ENCODE measurements around the gene GRIK3. TPM values are rescaled to one million over a fixed set of nuclear protein-coding genes. Genes with fewer than 3 reads are reported as not detected.
A peak's percentile ranks its signal among the peaks of the same experiment; 100 is the strongest.

The GRIK3 gene
- total RNA-seq, 1 experiment from 2014 or later: 0.17 TPM

DNA sequence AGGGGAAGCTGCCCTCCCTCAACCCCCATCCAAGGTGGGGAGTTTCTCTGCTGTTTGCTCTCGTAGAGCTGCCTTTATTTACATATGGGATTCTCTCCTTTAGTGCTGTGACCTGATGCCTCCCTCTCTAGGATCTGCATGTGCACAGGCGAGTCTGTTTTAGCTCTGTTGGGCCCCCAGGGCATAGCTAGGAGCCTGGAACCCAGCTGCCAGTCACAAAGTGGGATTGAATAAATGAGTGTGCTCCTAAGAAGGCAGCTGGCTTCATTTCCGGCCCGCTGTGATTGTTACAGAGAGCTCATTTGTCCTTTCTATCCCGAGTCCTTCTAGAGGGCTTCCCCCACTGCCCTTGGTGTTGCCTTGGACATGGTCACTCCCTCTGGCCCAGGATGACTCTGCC is 176.6 kb downstream of the GRIK3 start:
- no peak for DNase-seq (ENCODE audit: low read depth)

DNA sequence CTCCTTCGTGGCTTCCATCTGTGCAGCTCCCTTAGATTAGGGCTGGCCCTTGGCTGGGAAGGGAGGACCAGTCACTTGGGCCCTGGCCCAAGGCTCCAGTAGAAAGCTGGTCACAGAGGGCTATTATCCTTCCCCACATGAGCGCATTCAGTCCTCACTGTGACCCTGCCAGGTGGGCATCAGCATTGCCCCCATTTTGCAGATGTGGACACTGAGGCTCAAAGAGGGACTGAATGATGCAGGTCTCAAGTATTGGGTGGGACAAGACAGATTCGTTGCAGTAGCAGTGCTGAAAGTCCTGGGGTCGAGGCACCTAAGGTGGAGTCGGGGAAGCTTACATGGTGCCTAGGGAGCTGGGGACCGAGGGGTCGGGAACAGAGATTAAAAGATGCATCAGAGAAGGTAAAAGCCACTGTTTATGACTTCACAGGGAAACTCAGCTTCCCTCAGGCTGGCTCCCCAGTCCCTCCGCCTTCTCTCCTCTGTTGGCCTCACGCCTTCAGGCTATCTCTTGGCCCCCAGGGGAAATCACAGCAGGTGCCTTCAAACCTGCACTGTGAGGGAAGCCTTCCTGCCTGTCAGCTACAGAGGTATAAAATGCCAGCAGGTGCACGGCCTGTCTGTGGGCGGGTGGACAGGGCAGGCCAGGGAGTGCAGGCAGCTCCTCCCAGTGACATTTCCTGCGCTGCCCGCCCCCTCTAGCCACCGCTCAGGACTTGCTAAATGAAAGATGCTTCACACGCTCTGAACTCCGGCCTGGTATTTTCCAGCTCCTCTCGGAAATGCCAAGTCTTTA is 178.4 kb downstream of the GRIK3 start:
- peak; percentile 23 for DNase-seq (ENCODE audit: low read depth)

DNA sequence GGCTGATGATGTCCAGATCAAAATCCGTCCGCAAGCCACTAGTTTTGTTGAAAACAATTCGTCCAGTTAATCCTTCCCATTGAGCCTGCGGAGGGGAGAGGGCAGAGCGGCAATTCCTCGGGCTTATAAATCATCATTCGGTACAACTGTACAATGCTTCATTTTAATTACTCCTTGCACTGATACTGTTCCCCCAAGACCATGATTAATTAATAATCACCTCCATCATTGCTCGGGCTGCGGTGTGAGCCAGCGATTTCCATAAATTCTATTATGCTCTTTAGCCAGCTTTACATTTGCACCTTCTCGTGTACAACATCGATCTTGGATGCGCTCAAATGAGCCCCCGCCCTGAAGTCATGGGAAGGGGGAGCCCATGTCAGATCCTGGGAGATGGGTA is 180.7 kb downstream of the GRIK3 start:
- no peak for DNase-seq (ENCODE audit: low read depth)

DNA sequence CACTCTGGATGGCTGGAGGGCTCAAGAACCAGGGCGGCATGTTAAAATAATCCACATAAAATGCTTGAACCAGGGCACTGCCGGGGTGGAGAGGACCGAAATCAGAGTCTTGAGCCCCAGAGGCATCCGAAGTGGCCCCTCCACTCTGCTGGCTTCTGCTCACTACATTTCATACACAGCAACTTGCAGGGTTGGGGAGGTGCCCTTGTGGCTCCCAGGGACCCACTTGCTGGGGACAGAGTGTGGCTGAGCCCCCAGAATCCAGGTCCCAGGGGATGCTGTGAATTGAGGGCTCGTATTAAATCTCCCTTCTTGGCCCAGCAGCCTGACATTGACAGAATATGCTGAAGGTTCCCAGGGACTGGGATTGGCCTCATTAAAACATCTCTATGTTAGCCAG is 181.7 kb downstream of the GRIK3 start:
- DNase-seq (ENCODE audit: low read depth): no peak

DNA sequence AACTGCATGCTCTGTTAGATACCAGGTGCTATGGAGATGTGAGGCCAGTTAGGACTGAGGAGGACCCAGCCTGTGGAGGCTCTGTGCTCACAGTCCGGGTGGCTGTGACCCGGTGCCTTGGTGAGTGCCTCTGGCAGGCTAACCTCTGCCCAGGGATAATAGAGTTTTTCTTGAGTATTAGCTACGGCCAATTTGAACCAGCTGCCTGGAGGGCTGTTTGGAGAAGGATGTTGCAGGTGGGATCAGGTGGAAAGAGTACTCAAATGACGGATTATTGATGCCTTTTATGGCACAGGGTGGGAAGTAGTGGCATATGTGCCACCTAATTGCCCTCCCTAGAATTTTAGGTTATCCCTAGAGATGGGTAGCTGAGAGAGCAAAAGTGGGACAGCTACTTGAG is 182.7 kb downstream of the GRIK3 start:
- no peak for DNase-seq (ENCODE audit: low read depth)

DNA sequence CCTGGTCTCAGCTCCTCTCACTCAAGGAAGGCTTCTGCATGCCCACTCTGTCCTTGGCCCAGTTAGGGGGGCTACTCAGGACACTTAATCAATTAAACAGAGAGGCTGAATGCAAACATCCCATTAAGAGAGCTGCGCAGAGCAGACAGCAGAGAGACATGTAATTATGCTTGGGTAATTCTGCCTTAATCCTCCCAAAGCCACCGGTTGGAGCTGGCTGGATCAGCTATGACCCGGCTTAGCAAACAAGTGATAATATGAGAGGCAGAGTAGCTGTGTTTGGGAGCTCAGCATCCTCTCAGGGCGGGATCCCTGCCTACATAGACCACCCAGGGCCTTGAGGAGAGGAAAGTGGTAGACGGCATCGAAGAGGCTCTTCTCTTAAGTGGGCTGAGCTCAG is 183.2 kb downstream of the GRIK3 start:
- no peak for DNase-seq (ENCODE audit: low read depth)

DNA sequence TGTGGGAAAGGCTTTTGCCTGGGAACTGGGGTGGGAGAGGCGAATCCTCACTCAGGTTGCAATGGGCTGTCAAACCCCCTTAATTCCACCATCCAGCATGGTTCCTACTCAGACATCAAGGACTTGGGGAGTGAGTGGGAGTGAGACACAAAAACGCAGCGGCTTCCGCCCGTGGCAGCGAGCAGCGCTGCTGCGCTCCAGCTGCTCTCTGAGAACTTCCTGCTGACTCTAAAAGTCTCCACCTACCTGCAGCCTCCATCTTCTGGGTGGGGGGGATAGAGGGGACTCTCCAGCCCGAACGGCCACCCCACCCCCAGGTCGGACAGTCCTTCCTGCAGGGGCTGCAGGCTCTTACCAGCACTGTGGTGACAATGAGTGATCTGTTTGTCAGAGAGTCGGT is 184.4 kb downstream of the GRIK3 start:
- no peak for DNase-seq (ENCODE audit: low read depth)

DNA sequence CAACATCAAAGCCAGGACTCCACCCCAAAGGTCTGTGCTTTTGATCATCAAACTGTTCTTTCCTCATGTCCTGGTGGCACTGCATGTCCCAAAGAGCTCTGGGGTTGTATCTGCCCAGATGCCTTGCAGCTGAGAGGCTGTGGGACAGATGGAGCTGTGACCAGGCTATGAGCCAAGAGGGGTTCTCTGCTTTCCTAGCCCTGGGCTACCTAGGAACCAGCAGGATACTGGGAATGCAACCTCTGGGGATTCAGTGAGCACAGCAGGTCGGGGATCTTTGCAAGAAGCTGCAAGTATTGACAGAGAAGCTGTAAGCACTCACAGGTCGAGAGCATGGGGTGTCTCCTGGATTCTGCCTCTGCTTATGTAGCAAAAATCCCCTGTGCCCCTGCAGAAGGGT is 186.6 kb downstream of the GRIK3 start:
- DNase-seq (ENCODE audit: low read depth): no peak

DNA sequence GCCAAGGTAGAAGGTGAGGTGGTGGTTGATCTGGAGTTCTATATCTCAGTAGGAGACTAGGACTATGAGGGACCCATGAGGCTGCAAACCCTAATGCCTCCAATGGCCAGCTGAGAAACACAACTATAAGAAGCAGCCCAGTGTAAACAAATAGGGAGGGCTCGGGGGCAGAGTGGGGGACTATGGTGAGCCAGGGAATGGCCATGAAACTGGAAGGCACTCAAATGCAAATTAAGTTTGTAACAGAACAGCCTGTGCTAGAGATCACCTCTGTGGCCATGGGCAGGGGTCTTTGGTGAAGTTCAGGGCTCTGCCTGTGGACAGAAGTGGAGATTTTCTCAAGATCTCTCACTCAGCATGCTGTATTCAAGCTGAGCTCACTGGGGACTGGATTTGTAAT is 187.1 kb downstream of the GRIK3 start:
- no peak for DNase-seq (ENCODE audit: low read depth)

DNA sequence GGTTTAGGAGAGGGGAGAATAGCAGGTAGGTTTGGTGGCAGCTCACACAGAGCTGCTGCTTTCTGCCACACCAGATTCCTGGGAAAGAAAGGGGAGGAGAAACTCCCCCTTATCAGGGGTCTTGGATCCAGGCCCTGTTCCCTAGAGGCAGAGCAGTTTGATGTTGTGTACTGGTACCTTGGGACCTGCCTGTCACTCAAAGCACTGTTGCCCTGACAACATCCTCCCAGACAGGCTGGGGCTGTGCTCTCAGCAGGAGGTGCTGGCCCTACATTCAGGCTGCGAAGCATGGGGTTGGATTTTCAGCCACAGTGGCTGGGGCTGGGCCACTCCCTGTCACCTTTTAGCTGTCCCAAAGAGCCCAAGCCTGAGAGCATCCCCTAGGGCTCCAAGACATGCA is 188.0 kb downstream of the GRIK3 start:
- no peak for DNase-seq (ENCODE audit: low read depth)

DNA sequence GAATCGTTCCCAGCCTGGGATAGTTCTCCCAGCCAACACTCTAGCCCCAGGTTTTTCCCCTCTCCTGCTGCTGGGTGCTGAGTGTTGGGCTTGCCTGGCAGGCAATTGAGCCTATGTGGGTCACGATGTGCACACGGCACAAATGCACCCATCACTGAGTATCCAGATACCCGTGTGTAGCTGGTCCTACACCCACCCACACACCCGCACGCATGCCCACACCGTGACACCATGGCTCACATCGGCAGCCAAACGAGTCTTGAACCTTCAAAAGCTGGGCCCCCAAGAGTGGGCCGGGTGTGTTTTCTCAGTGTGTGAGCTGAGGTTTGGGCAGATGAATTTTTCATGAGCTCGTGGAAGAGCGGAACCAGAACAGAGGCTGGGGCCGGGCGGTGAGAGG is 188.5 kb downstream of the GRIK3 start:
- DNase-seq (ENCODE audit: low read depth): no peak

DNA sequence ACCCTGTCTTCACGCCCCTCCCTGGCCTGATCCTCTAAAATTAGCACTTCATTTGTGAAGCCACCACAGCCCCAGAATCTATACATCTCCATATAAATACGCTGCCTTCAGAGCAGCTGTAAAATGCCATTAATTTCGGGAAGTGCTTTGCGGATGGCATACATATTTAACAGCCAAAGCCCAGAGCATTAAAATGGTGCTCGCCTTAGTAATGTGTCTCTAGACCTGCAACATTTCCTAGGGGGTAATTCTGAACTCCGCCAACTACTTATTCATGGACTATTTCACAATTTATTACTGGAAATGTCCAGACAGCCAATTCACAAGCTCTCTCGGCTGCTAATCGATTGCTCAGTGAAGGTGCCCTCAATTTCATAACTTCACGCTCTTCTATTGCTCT is 189.4 kb downstream of the GRIK3 start:
- DNase-seq (ENCODE audit: low read depth): no peak

DNA sequence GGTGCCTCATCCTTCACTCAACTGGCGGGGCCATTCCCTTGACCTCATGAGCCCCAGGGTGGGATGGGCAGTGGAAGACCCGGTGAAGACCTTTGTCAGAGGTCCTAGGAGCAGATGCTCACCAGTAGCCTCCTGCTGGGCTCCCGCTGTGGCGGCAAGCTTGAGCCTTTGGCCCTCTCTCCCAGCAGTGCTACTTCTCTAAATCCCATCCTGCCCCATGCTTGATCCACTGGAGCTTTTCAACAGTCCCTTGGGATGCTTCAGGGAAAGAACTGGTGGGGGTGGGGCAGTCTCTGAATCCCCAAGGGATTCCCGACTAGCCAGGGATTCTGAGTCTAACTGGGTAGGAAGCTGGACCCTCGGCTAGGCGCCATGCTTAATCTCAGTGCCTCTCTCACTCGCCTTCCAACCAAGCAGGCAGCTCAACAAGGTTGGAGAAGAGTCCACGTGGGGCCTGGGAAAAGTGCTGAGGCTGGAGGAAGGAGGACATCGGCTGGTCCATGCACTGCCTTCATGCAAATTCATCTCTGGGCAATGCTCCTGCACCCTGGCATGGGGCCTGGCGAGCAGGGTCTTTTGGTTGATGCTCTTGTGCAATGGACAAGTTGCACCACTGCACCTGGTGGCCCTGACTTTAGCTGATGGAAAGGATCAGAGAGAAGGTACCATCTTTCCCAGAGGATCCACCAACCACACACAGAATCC is 190.3 kb downstream of the GRIK3 start:
- DNase-seq (ENCODE audit: low read depth): no peak

DNA sequence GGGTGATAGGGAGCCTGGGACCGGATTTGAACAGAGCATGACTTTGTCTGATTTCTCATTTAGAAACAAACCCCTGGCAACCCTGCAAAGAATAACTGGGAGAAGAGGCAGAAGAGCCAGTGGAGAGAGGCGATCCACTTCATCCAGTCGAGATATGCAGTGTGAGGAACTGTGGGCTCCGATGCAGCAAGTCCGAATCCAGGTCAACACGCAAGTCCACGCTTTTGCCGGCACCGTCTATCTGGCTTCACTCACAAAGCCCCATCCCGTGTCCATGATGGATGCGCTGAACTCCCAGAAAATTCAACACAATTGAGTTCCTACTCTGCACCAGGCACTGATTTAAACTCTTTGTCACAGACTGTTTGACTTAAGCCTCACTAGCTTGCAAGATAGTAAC is 191.3 kb downstream of the GRIK3 start:
- no peak for DNase-seq (ENCODE audit: low read depth)

DNA sequence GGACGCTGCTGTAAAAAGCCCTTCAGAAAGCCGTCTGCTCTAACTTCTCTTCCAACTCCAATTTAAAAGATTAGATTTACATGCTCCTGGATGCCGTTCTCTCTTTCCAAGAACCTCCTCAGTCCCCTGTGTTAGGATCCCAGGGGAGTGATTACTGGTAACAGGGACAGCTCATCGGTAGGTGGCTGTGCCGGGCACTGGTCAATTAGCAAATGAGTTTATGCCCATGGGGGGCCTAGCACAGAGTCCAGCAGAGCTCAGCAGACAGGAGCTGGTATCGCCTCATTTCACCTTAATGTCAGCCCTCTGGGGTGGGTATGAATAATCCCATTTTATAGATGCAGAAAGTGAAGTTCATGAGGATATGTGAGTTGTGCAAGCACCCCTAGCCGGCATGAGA is 191.9 kb downstream of the GRIK3 start:
- no peak for DNase-seq (ENCODE audit: low read depth)

DNA sequence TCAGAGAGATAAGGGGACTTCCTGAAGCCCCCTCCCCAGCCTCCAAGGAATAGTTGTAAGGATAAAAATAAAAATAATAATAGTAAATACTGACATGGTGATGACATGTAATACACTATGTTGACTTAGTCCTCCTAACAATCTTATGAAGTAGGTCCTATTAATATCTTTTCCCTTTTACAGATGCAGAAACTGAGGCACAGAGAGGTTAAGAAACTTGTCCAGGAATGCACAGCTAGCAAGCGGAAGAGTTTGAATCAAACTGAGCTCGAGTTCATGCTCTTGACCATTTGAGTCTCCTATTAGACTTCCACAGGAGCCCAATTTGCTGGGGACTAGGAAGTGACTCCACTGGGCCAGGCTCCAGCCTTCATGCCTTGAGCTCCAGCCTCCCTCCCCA is 194.8 kb downstream of the GRIK3 start:
- DNase-seq (ENCODE audit: low read depth): no peak

DNA sequence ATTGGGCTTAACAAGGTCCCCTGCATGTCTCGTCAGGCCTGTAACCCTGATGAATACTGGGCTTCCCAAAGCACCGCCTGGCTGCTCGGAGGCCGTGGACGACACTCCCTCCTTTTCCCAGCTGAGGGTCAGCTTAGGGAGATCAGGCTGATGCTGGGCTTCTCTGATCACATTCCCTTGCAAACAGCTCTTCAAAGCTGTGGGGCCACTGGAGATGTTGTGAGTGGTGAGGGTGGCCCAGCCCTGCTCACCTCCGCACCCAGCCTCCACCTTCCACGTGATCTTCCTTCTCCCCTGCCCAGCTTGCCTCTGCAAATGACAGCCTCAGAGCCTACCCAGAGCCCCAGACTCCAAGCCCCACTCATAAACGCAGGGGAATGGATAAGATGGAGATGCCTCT is 195.4 kb downstream of the GRIK3 start:
- no peak for DNase-seq (ENCODE audit: low read depth)

DNA sequence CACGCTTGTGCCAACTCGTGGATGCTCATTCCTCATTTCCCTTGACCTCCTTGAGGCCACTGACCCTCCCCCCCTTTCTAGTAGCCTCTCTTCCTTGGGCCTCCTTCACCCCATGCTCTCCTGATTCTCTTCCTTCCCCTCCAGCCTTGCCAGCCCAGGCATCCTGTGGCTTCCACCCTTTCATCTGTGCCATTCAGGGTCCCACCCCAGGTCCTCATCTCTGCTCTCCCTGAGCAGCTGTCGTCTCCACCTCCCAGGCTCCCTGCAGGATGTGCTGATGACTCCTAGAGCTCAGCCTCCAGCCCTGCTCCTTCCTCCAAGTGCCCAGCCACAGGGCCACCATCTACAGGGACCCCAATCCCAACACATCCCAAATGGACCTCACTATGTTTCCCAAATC is 197.4 kb downstream of the GRIK3 start:
- DNase-seq (ENCODE audit: low read depth): no peak

DNA sequence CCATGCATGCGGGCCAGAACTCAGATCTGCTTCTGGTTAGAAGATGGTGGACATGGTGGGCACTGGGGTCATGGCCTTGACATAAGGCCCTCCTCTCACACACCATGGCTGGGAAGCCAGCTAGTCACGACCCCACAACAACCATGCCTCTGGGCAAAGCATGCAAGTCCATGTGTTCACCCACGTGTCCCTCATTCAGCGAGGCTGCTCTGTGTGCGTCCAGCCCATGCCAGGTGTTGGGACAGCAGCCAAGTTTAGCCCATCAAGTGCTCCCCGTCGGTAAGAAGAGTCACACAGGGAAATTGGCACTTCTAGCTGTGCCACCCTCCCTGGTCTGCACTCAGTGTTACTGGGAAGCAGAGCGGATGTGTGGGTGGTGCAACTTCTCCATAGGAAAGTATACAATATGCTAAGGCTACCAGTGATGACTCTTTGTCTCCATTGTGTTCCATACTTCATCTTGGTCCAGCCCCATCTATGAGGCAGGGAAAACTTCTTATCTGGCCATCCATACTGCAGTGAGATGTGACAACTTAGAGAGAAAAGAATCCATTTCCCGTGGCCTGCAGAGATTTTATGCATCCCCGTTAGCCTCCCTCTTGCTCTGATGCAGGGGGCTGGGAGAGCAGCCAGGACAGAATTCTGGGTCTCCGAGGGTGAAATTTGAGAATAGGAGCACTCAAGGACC is 198.0 kb downstream of the GRIK3 start:
- no peak for DNase-seq (ENCODE audit: low read depth)

DNA sequence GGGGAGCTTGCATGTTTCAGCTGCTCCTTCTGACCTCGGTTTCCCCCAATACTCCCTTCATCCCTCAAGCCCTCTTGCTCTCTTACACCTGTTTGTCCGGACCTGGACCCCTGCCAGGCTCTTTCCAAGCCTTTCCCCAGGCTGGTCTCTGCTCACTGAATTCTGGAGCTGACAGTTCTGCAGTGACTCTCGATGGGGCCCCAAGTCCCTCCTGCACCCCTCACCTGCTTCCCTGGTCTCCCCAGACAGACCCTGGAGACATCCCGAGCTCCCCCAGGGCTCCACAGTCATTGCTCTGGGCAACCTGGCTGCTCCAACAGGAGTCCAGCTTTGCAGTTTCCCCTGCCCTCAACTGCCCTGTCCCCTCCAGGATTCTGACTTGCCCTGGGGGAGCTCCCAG is 198.6 kb downstream of the GRIK3 start:
- DNase-seq (ENCODE audit: low read depth): no peak

DNA sequence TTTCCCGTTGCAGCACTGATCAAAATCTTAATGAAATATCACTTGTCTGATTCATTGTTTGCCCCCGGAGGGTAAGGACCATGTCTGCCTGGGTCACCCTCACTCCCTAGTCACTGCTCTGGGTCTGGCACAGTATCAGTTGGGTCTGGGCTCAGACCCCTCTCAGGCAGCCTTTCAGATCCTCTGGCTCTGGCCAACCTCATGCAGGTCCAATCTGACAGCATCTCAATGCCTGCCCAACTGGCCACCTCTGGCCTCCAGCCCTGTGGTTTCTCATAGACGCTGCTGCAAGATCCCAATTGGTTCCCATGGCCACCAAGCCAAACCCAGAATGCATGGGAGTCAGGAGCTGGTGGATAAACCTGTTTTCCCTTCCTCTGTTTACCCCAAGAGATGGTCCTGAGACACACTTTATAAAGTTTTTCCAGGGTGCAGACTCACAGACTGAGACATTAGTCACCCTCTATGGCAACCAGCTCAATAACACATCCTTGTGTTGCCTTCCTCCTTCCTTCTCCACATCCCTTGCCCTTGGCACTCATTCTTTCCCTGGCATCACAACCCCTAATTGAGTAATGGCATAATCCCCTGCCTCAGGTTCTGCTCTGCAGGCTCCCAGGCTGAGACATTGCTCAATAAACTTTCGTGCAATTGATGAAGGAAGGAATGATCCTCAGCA is 199.2 kb downstream of the GRIK3 start:
- no peak for DNase-seq (ENCODE audit: low read depth)

DNA sequence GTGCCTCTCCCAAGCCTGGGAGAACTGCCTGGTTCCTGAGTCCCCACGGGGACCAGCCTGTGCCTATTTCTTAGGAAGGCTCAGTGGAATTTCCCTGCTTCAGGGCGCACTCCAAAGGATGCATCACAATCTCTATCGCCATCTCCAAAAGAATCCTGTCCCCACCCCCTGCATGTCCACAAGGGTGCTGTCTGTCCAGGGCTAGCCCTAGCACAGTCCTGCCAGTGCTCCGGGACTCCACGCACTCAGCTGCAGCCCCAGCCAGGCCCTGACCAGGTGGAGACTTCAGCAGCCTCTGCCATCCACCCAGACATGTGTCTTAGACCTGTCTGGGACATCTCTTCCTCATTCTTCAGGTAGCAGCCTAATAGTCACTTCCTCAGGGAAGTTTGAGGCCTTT is 199.7 kb downstream of the GRIK3 start:
- DNase-seq (ENCODE audit: low read depth): no peak
